ENCODE data around the gene MIGA2.

Gene MIGA2

GRCh38 chr9:129094387-129095169, 58.2 kb downstream of the MIGA2 start:
- no peak for TF ChIP-seq CTCF (IDR thresholded peaks at IDR 0.05; ENCODE audit: low read depth, low read length, missing control alignments)
- in situ Hi-C loops (cut with HindIII; ENCODE audit: low sequenced_read_pairs): no loop called here
- no peak for DNase-seq (ENCODE audit: low read depth)
- H3K4me3 ChIP-seq (ENCODE audit: low read depth, low read length): no peak overlapping the region

GRCh38 chr9:129095170-129095667, 58.8 kb downstream of the MIGA2 start:
- TF ChIP-seq CTCF (IDR thresholded peaks at IDR 0.05; ENCODE audit: low read depth, low read length, missing control alignments): no peak
- DNase-seq (ENCODE audit: low read depth): no peak
- H3K4me3 ChIP-seq (ENCODE audit: low read depth, low read length): no peak overlapping the region
- in situ Hi-C loops (cut with HindIII; ENCODE audit: low sequenced_read_pairs): no loop called here

- no peak for TF ChIP-seq CTCF (IDR thresholded peaks at IDR 0.05; ENCODE audit: low read depth, low read length, missing control alignments)
- H3K4me3 ChIP-seq (ENCODE audit: low read depth, low read length): no peak overlapping the region
- in situ Hi-C loops (cut with HindIII; ENCODE audit: low sequenced_read_pairs): no loop called here
- no peak for DNase-seq (ENCODE audit: low read depth)
These were observed 59.5 kb downstream of the MIGA2 start for GRCh38 chr9:129095908-129096307.

- no peak for TF ChIP-seq CTCF (IDR thresholded peaks at IDR 0.05; ENCODE audit: low read depth, low read length, missing control alignments)
- DNase-seq (ENCODE audit: low read depth): no peak
- H3K4me3 ChIP-seq (ENCODE audit: low read depth, low read length): no peak overlapping the region
- in situ Hi-C loops (cut with HindIII; ENCODE audit: low sequenced_read_pairs): no loop called here
These were observed 61.4 kb downstream of the MIGA2 start for GRCh38 chr9:129097671-129098306.

- in situ Hi-C loops (cut with HindIII; ENCODE audit: low sequenced_read_pairs): no loop called here
- no peak for DNase-seq (ENCODE audit: low read depth)
- no peak overlapping the region for H3K4me3 ChIP-seq (ENCODE audit: low read depth, low read length)
- TF ChIP-seq CTCF (IDR thresholded peaks at IDR 0.05; ENCODE audit: low read depth, low read length, missing control alignments): no peak
These were observed 61.9 kb downstream of the MIGA2 start for GRCh38 chr9:129098328-129098727.

GRCh38 chr9:129100383-129101169, 64.2 kb downstream of the MIGA2 start:
- no peak for TF ChIP-seq CTCF (IDR thresholded peaks at IDR 0.05; ENCODE audit: low read depth, low read length, missing control alignments)
- H3K4me3 ChIP-seq (ENCODE audit: low read depth, low read length): no peak overlapping the region
- in situ Hi-C loops (cut with HindIII; ENCODE audit: low sequenced_read_pairs): no loop called here
- no peak for DNase-seq (ENCODE audit: low read depth)

Data from astrocyte of the cerebellum (primary cell).